ENCODE results near the gene PRKCB. TPM values are rescaled to one million over a fixed set of nuclear protein-coding genes. Genes with fewer than 3 reads are reported as not detected.

The PRKCB gene
- total and polyA plus RNA-seq, 9 donors, result 0.38 to 5.0 (median 1.2) TPM

- H3K4me3 ChIP-seq, result no peak overlapping the region
- WGBS, 3 donors, result 67 to 80% (median 71%) methylated on average over 7 of the region's 7 CpGs
- H3K9me3 ChIP-seq, result no peaks in the 10 kb centered on the region
- no peaks in the 10 kb centered on the region for H3K27me3 ChIP-seq
- intact Hi-C loops (cut with DNase I), result no loop called here
- H3K27ac ChIP-seq, result no peak overlapping the region
- H3K36me3 ChIP-seq, result no peaks in the 10 kb centered on the region
- H3K4me1 ChIP-seq (ENCODE audit: insufficient read depth), result no peaks in the 10 kb centered on the region
- TF ChIP-seq CTCF (IDR thresholded peaks at IDR 0.05), result no peak
- TF ChIP-seq POLR2A (IDR thresholded peaks at IDR 0.05), result no peak
- DNase-seq, result no peak
Measured at GRCh38 chr16:23955088-23955487, 119.3 kb downstream of the PRKCB start.

GRCh38 chr16:23957287-23957686 lies 121.5 kb downstream of the PRKCB start:
- Histone ChIP-seq H3K4me1 (ENCODE audit: insufficient read depth) (no peaks in the 10 kb centered on the region), H3K36me3 (no peaks in the 10 kb centered on the region), H3K27me3 (no peaks in the 10 kb centered on the region), H3K27ac (no peak overlapping the region), H3K9me3 (no peaks in the 10 kb centered on the region), H3K4me3 (no peak overlapping the region)
- intact Hi-C loops (cut with DNase I), result no loop called here
- no peak for DNase-seq
- 52 to 68% (median 63%) methylated on average over 2 of the region's 2 CpGs for WGBS, 3 donors
- no peak for TF ChIP-seq CTCF (IDR thresholded peaks at IDR 0.05)
- no peak for TF ChIP-seq EP300 (IDR thresholded peaks at IDR 0.05)
- TF ChIP-seq POLR2A (IDR thresholded peaks at IDR 0.05), result no peak

- Histone ChIP-seq H3K36me3 (no peaks in the 10 kb centered on the region), H3K27me3 (no peaks in the 10 kb centered on the region), H3K4me3 (no peak overlapping the region), H3K4me1 (ENCODE audit: insufficient read depth) (no peaks in the 10 kb centered on the region), H3K27ac (no peak overlapping the region), H3K9me3 (no peaks in the 10 kb centered on the region)
- DNase-seq, result no peak
- 5 to 17% (median 12%) methylated on average over 11 of the region's 11 CpGs for WGBS, 3 donors
- no peak for TF ChIP-seq EP300 (IDR thresholded peaks at IDR 0.05)
- TF ChIP-seq CTCF (IDR thresholded peaks at IDR 0.05), result no peak
- no peak for TF ChIP-seq POLR2A (IDR thresholded peaks at IDR 0.05)
- intact Hi-C loops (cut with DNase I), result no loop called here
Measured at GRCh38 chr16:23959072-23959751, 123.4 kb downstream of the PRKCB start.

GRCh38 chr16:23959752-23960072 lies 123.9 kb downstream of the PRKCB start:
- TF ChIP-seq EP300 (IDR thresholded peaks at IDR 0.05), result no peak
- no peak for TF ChIP-seq CTCF (IDR thresholded peaks at IDR 0.05)
- no peak for TF ChIP-seq POLR2A (IDR thresholded peaks at IDR 0.05)
- H3K36me3 ChIP-seq, result no peaks in the 10 kb centered on the region
- DNase-seq, result no peak
- H3K27ac ChIP-seq, result no peak overlapping the region
- no peaks in the 10 kb centered on the region for H3K4me1 ChIP-seq (ENCODE audit: insufficient read depth)
- 10 to 19% (median 17%) methylated on average over 4 of the region's 4 CpGs for WGBS, 3 donors
- no peak overlapping the region for H3K4me3 ChIP-seq
- H3K27me3 ChIP-seq, result no peaks in the 10 kb centered on the region
- intact Hi-C loops (cut with DNase I), result no loop called here
- H3K9me3 ChIP-seq, result no peaks in the 10 kb centered on the region

Measured in ovary (tissue), 9 donors.